ENCODE results near the gene MYO18A. TPM values are rescaled to one million over a fixed set of nuclear protein-coding genes. Genes with fewer than 3 reads are reported as not detected.
A peak's percentile ranks its signal among the peaks of the same experiment; 100 is the strongest.

Gene MYO18A
- total and polyA plus RNA-seq, 10 of the 15 experiments (the other 5 are each of a cell fraction or from before 2014, with no cell fraction given) = 2.9 to 66.0 (median 24.5) TPM

DNA sequence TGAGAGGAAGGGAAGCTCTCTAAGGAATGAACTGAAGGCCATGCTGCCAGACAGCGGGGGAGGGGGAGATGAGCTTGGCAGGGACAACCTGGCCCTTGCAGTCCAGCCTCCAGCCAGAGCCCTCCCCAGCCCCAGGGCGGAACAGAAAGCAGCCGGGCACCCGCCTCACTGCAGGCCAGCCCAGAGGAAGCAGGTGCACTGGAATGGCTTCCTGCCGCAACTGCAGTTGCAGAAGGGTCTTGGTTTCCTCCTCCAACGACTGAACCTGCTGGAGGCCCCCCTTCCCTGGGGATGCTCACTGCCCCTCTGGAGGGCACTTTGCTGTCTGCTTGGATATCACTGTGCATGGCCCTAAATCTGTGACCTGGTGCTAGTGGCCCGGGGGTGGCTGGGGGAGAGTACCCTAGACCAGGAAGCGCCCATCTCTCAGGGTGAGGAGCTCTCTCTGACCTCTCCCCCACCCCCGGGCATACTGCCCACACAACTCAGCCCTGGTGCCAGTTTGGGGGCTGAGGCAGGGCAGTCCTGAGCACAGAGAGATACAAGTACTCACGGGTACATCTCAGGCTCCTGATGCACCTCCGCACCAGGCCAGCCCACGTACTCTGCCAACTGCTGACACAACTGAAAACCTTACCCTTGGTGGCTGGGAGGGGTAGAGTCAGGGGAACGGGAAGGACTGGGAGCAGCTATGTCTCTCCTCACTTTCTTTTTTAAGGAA lies 41.1 kb downstream of the MYO18A start:
- no peaks in the 10 kb centered on the region for H4K20me1 ChIP-seq (ENCODE audit: control insufficient read depth, insufficient read depth)
- peaks cover 29% of the 10 kb centered on the region for H3K4me1 ChIP-seq (ENCODE audit: control insufficient read depth, insufficient read depth, low read length)
- ChIA-PET SMC1A (ENCODE audit: uncharacterized antibody, unreplicated experiment) (interaction anchor here (0.9 to 4.8 kb wide), 6 partner anchors 9 to 231 kb away, joined by 3 to 42 read pairs (median 6); partner anchors contain the start of gene MYO18A), POLR2A (interaction anchor here (0.6 to 2.3 kb wide), 8 partner anchors 10 to 241 kb away, joined by 3 to 16 read pairs (median 6); partner anchors contain the start of genes FLOT2, MYO18A, NUFIP2 and PHF12), RAD21 (ENCODE audit: unreplicated experiment) (interaction anchor here (0.8 to 6.1 kb wide), 7 partner anchors 10 to 411 kb away, joined by 3 to 54 read pairs (median 6); partner anchors contain the start of genes MYO18A, NEK8 and NUFIP2), CTCF (interaction anchor here (0.6 to 14.6 kb wide), 14 partner anchors 9 to 668 kb away, joined by 3 to 371 read pairs (median 8); partner anchors contain the start of gene MYO18A)
- H3K9ac ChIP-seq (ENCODE audit: control insufficient read depth, insufficient read depth, low read length) = peak overlapping the region; percentile 63
- in situ Hi-C loops (cut with MboI) = no loop called here
- peaks cover 0 to 10% of the 10 kb centered on the region in 2 experiments; a peak in 2 of 4 replicates for H3K36me3 ChIP-seq (ENCODE audit: control insufficient read depth in 2 of 2, insufficient read depth in 2 of 2, low read length in 1 of 2)
- no peak for DNase-seq (ENCODE audit: low read depth, low spot score)
- no peaks in the 10 kb centered on the region for H3K27me3 ChIP-seq (replicated peaks in 1 of 2; ENCODE audit: control insufficient read depth in 2 of 2, insufficient read depth in 2 of 2, low read length in 1 of 2)
- H3K9me3 ChIP-seq (replicated peaks; ENCODE audit: control insufficient read depth, insufficient read depth, low read length) = no peaks in the 10 kb centered on the region
- H3K27ac ChIP-seq (ENCODE audit: control insufficient read depth, insufficient read depth) = peak overlapping the region; percentile 76
- peak; percentile 68 for ATAC-seq
- H2AFZ ChIP-seq (ENCODE audit: control insufficient read depth, low read depth, low read length) = peak overlapping the region; percentile 62
- BruUV-seq (replicated peaks) = TSS peak; percentile 46
- peak overlapping the region; percentile 81 for H3K4me3 ChIP-seq
- H3K79me2 ChIP-seq (ENCODE audit: control insufficient read depth, insufficient read depth, low read length) = peaks cover 31% of the 10 kb centered on the region
- FAIRE-seq = no peak
- intact Hi-C loops (cut with micrococcal nuclease; ENCODE audit: unreplicated experiment) = no loop called here
- 3% methylated on average over 13 of the region's 13 CpGs for WGBS (ENCODE audit: insufficient coverage, insufficient replicate concordance, low lambda C conversion rate, missing lambda C conversion rate)
- H3K4me2 ChIP-seq (ENCODE audit: control insufficient read depth, insufficient read depth) = peak overlapping the region; percentile 98
- TF ChIP-seq MXI1 (IDR thresholded peaks at IDR 0.05; ENCODE audit: low read depth, low read length) (no peak), TCF7 (IDR thresholded peaks at IDR 0.05; ENCODE audit: borderline replicate concordance) (no peak), PAX5 (IDR thresholded peaks at IDR 0.05; ENCODE audit: borderline replicate concordance, low read depth, low read length) (no peak), TCF12 (IDR thresholded peaks at IDR 0.05; ENCODE audit: low read depth, low read length) (0 out of 2 replicates have a peak, but pooled peaks have one; percentile 47), FOXK2 (IDR thresholded peaks at IDR 0.05) (no peak), POLR2AphosphoS5 (IDR thresholded peaks at IDR 0.05; ENCODE audit: low read length) (0 out of 2 replicates have a peak, but pooled peaks have one; percentile 17)
- TF ChIP-seq, protein P1, sequence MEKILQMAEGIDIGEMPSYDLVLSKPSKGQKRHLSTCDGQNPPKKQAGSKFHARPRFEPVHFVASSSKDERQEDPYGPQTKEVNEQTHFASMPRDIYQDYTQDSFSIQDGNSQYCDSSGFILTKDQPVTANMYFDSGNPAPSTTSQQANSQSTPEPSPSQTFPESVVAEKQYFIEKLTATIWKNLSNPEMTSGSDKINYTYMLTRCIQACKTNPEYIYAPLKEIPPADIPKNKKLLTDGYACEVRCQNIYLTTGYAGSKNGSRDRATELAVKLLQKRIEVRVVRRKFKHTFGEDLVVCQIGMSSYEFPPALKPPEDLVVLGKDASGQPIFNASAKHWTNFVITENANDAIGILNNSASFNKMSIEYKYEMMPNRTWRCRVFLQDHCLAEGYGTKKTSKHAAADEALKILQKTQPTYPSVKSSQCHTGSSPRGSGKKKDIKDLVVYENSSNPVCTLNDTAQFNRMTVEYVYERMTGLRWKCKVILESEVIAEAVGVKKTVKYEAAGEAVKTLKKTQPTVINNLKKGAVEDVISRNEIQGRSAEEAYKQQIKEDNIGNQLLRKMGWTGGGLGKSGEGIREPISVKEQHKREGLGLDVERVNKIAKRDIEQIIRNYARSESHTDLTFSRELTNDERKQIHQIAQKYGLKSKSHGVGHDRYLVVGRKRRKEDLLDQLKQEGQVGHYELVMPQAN (conservative IDR thresholded peaks at IDR 0.05) = 0 out of 2 replicates have a peak, but pooled peaks have one; percentile 16
- TF ChIP-seq, protein P2, sequence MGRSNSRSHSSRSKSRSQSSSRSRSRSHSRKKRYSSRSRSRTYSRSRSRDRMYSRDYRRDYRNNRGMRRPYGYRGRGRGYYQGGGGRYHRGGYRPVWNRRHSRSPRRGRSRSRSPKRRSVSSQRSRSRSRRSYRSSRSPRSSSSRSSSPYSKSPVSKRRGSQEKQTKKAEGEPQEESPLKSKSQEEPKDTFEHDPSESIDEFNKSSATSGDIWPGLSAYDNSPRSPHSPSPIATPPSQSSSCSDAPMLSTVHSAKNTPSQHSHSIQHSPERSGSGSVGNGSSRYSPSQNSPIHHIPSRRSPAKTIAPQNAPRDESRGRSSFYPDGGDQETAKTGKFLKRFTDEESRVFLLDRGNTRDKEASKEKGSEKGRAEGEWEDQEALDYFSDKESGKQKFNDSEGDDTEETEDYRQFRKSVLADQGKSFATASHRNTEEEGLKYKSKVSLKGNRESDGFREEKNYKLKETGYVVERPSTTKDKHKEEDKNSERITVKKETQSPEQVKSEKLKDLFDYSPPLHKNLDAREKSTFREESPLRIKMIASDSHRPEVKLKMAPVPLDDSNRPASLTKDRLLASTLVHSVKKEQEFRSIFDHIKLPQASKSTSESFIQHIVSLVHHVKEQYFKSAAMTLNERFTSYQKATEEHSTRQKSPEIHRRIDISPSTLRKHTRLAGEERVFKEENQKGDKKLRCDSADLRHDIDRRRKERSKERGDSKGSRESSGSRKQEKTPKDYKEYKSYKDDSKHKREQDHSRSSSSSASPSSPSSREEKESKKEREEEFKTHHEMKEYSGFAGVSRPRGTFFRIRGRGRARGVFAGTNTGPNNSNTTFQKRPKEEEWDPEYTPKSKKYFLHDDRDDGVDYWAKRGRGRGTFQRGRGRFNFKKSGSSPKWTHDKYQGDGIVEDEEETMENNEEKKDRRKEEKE (IDR thresholded peaks at IDR 0.05) = no peak
- TF ChIP-seq, protein P3, sequence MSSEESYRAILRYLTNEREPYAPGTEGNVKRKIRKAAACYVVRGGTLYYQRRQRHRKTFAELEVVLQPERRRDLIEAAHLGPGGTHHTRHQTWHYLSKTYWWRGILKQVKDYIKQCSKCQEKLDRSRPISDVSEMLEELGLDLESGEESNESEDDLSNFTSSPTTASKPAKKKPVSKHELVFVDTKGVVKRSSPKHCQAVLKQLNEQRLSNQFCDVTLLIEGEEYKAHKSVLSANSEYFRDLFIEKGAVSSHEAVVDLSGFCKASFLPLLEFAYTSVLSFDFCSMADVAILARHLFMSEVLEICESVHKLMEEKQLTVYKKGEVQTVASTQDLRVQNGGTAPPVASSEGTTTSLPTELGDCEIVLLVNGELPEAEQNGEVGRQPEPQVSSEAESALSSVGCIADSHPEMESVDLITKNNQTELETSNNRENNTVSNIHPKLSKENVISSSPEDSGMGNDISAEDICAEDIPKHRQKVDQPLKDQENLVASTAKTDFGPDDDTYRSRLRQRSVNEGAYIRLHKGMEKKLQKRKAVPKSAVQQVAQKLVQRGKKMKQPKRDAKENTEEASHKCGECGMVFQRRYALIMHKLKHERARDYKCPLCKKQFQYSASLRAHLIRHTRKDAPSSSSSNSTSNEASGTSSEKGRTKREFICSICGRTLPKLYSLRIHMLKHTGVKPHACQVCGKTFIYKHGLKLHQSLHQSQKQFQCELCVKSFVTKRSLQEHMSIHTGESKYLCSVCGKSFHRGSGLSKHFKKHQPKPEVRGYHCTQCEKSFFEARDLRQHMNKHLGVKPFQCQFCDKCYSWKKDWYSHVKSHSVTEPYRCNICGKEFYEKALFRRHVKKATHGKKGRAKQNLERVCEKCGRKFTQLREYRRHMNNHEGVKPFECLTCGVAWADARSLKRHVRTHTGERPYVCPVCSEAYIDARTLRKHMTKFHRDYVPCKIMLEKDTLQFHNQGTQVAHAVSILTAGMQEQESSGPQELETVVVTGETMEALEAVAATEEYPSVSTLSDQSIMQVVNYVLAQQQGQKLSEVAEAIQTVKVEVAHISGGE (CRISPR knock-in tag; IDR thresholded peaks at IDR 0.05) = no peak
- TF ChIP-seq, protein P4, sequence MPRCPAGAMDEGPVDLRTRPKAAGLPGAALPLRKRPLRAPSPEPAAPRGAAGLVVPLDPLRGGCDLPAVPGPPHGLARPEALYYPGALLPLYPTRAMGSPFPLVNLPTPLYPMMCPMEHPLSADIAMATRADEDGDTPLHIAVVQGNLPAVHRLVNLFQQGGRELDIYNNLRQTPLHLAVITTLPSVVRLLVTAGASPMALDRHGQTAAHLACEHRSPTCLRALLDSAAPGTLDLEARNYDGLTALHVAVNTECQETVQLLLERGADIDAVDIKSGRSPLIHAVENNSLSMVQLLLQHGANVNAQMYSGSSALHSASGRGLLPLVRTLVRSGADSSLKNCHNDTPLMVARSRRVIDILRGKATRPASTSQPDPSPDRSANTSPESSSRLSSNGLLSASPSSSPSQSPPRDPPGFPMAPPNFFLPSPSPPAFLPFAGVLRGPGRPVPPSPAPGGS (IDR thresholded peaks at IDR 0.05; ENCODE audit: borderline replicate concordance, insufficient read depth, low read depth, low read length, poor library complexity, severe bottlenecking) = no peak

Data from GM12878 (cell line).